ENCODE data around the gene C12orf42.

The C12orf42 gene

GRCh38 chr12:103494051-103494733 is 1.6 kb downstream of the C12orf42 start:
- H3K27me3 ChIP-seq (ENCODE audit: control insufficient read depth, insufficient read depth, low read length), result peaks cover 37% of the 10 kb centered on the region

GRCh38 chr12:103493199-103493598 is 2.6 kb downstream of the C12orf42 start:
- Histone ChIP-seq H3K27me3 (ENCODE audit: control insufficient read depth, insufficient read depth, low read length) (peaks cover 35% of the 10 kb centered on the region), H3K9ac (ENCODE audit: low read depth, low read length) (no peak overlapping the region)

More at GRCh38 chr12:103494051-103494733, 1.6 kb downstream of the C12orf42 start:
- H3K4me1 ChIP-seq (ENCODE audit: control insufficient read depth, insufficient read depth, low read length), result peaks cover 5% of the 10 kb centered on the region
- no peak overlapping the region for H3K4me2 ChIP-seq (ENCODE audit: low read length)
- H3K4me3 ChIP-seq (ENCODE audit: low read length), result no peak overlapping the region
- no peaks in the 10 kb centered on the region for H3K36me3 ChIP-seq (ENCODE audit: insufficient read depth, low read length)
- no peak overlapping the region for H3K9ac ChIP-seq (ENCODE audit: low read depth, low read length)
- no peaks in the 10 kb centered on the region for H3K9me3 ChIP-seq (replicated peaks; ENCODE audit: low read length)

GRCh38 chr12:103482365-103482764 is 13.4 kb downstream of the C12orf42 start:
- Histone ChIP-seq H3K9ac (ENCODE audit: low read depth, low read length) (no peak overlapping the region), H3K4me3 (ENCODE audit: low read length) (no peak overlapping the region), H3K27me3 (ENCODE audit: control insufficient read depth, insufficient read depth, low read length) (no peaks in the 10 kb centered on the region), H3K4me1 (ENCODE audit: control insufficient read depth, insufficient read depth, low read length) (no peaks in the 10 kb centered on the region), H3K9me3 (replicated peaks; ENCODE audit: low read length) (no peaks in the 10 kb centered on the region), H3K4me2 (ENCODE audit: low read length) (no peak overlapping the region), H3K36me3 (ENCODE audit: insufficient read depth, low read length) (no peaks in the 10 kb centered on the region)

More at GRCh38 chr12:103493199-103493598, 2.6 kb downstream of the C12orf42 start:
- Histone ChIP-seq H3K4me3 (ENCODE audit: low read length) (no peak overlapping the region), H3K4me1 (ENCODE audit: control insufficient read depth, insufficient read depth, low read length) (peaks cover 5% of the 10 kb centered on the region), H3K9me3 (replicated peaks; ENCODE audit: low read length) (no peaks in the 10 kb centered on the region), H3K4me2 (ENCODE audit: low read length) (no peak overlapping the region), H3K36me3 (ENCODE audit: insufficient read depth, low read length) (no peaks in the 10 kb centered on the region)

- H3K9me3 ChIP-seq (replicated peaks; ENCODE audit: low read length), result no peaks in the 10 kb centered on the region
- H3K4me3 ChIP-seq (ENCODE audit: low read length), result no peak overlapping the region
- H3K9ac ChIP-seq (ENCODE audit: low read depth, low read length), result no peak overlapping the region
- no peaks in the 10 kb centered on the region for H3K36me3 ChIP-seq (ENCODE audit: insufficient read depth, low read length)
- no peaks in the 10 kb centered on the region for H3K27me3 ChIP-seq (ENCODE audit: control insufficient read depth, insufficient read depth, low read length)
- H3K4me2 ChIP-seq (ENCODE audit: low read length), result no peak overlapping the region
- H3K4me1 ChIP-seq (ENCODE audit: control insufficient read depth, insufficient read depth, low read length), result no peaks in the 10 kb centered on the region
These were observed 20.7 kb downstream of the C12orf42 start for GRCh38 chr12:103475073-103475472.

GRCh38 chr12:103470664-103471063 is 25.1 kb downstream of the C12orf42 start:
- Histone ChIP-seq H3K4me1 (ENCODE audit: control insufficient read depth, insufficient read depth, low read length) (no peaks in the 10 kb centered on the region), H3K9me3 (replicated peaks; ENCODE audit: low read length) (no peaks in the 10 kb centered on the region), H3K9ac (ENCODE audit: low read depth, low read length) (no peak overlapping the region), H3K4me2 (ENCODE audit: low read length) (no peak overlapping the region), H3K27me3 (ENCODE audit: control insufficient read depth, insufficient read depth, low read length) (no peaks in the 10 kb centered on the region), H3K4me3 (ENCODE audit: low read length) (no peak overlapping the region), H3K36me3 (ENCODE audit: insufficient read depth, low read length) (no peaks in the 10 kb centered on the region)

- Histone ChIP-seq H3K4me2 (ENCODE audit: low read length) (no peak overlapping the region), H3K36me3 (ENCODE audit: insufficient read depth, low read length) (no peaks in the 10 kb centered on the region), H3K4me1 (ENCODE audit: control insufficient read depth, insufficient read depth, low read length) (no peaks in the 10 kb centered on the region), H3K4me3 (ENCODE audit: low read length) (no peak overlapping the region), H3K27me3 (ENCODE audit: control insufficient read depth, insufficient read depth, low read length) (no peaks in the 10 kb centered on the region), H3K9ac (ENCODE audit: low read depth, low read length) (no peak overlapping the region), H3K9me3 (replicated peaks; ENCODE audit: low read length) (no peaks in the 10 kb centered on the region)
These were observed 26.0 kb downstream of the C12orf42 start for GRCh38 chr12:103469719-103470118.

- no peaks in the 10 kb centered on the region for H3K4me1 ChIP-seq (ENCODE audit: control insufficient read depth, insufficient read depth, low read length)
- H3K27me3 ChIP-seq (ENCODE audit: control insufficient read depth, insufficient read depth, low read length), result no peaks in the 10 kb centered on the region
- H3K4me2 ChIP-seq (ENCODE audit: low read length), result no peak overlapping the region
- no peak overlapping the region for H3K4me3 ChIP-seq (ENCODE audit: low read length)
- H3K36me3 ChIP-seq (ENCODE audit: insufficient read depth, low read length), result no peaks in the 10 kb centered on the region
- H3K9me3 ChIP-seq (replicated peaks; ENCODE audit: low read length), result no peaks in the 10 kb centered on the region
- H3K9ac ChIP-seq (ENCODE audit: low read depth, low read length), result no peak overlapping the region
These were observed 26.9 kb downstream of the C12orf42 start for GRCh38 chr12:103468837-103469236.

GRCh38 chr12:103462675-103463074 is 33.1 kb downstream of the C12orf42 start:
- no peak overlapping the region for H3K9ac ChIP-seq (ENCODE audit: low read depth, low read length)
- no peaks in the 10 kb centered on the region for H3K27me3 ChIP-seq (ENCODE audit: control insufficient read depth, insufficient read depth, low read length)
- H3K4me3 ChIP-seq (ENCODE audit: low read length), result no peak overlapping the region
- H3K36me3 ChIP-seq (ENCODE audit: insufficient read depth, low read length), result no peaks in the 10 kb centered on the region
- H3K9me3 ChIP-seq (replicated peaks; ENCODE audit: low read length), result no peaks in the 10 kb centered on the region
- H3K4me2 ChIP-seq (ENCODE audit: low read length), result no peak overlapping the region
- H3K4me1 ChIP-seq (ENCODE audit: control insufficient read depth, insufficient read depth, low read length), result no peaks in the 10 kb centered on the region

GRCh38 chr12:103457471-103457870 is 38.3 kb downstream of the C12orf42 start:
- no peak overlapping the region for H3K9ac ChIP-seq (ENCODE audit: low read depth, low read length)
- no peaks in the 10 kb centered on the region for H3K4me1 ChIP-seq (ENCODE audit: control insufficient read depth, insufficient read depth, low read length)
- no peak overlapping the region for H3K4me3 ChIP-seq (ENCODE audit: low read length)
- no peaks in the 10 kb centered on the region for H3K27me3 ChIP-seq (ENCODE audit: control insufficient read depth, insufficient read depth, low read length)
- H3K9me3 ChIP-seq (replicated peaks; ENCODE audit: low read length), result no peaks in the 10 kb centered on the region
- H3K4me2 ChIP-seq (ENCODE audit: low read length), result no peak overlapping the region
- no peaks in the 10 kb centered on the region for H3K36me3 ChIP-seq (ENCODE audit: insufficient read depth, low read length)

GRCh38 chr12:103456006-103456405 is 39.8 kb downstream of the C12orf42 start:
- no peaks in the 10 kb centered on the region for H3K4me1 ChIP-seq (ENCODE audit: control insufficient read depth, insufficient read depth, low read length)
- H3K27me3 ChIP-seq (ENCODE audit: control insufficient read depth, insufficient read depth, low read length), result no peaks in the 10 kb centered on the region
- no peak overlapping the region for H3K4me3 ChIP-seq (ENCODE audit: low read length)
- H3K9me3 ChIP-seq (replicated peaks; ENCODE audit: low read length), result no peaks in the 10 kb centered on the region
- H3K4me2 ChIP-seq (ENCODE audit: low read length), result no peak overlapping the region
- H3K9ac ChIP-seq (ENCODE audit: low read depth, low read length), result no peak overlapping the region
- H3K36me3 ChIP-seq (ENCODE audit: insufficient read depth, low read length), result no peaks in the 10 kb centered on the region

- no peaks in the 10 kb centered on the region for H3K4me1 ChIP-seq (ENCODE audit: control insufficient read depth, insufficient read depth, low read length)
- H3K9me3 ChIP-seq (replicated peaks; ENCODE audit: low read length), result no peaks in the 10 kb centered on the region
- H3K4me2 ChIP-seq (ENCODE audit: low read length), result no peak overlapping the region
- H3K27me3 ChIP-seq (ENCODE audit: control insufficient read depth, insufficient read depth, low read length), result no peaks in the 10 kb centered on the region
- H3K4me3 ChIP-seq (ENCODE audit: low read length), result no peak overlapping the region
- H3K36me3 ChIP-seq (ENCODE audit: insufficient read depth, low read length), result no peaks in the 10 kb centered on the region
- H3K9ac ChIP-seq (ENCODE audit: low read depth, low read length), result no peak overlapping the region
These were observed 40.6 kb downstream of the C12orf42 start for GRCh38 chr12:103455020-103455763.

GRCh38 chr12:103444983-103445382 is 50.8 kb downstream of the C12orf42 start:
- Histone ChIP-seq H3K4me3 (ENCODE audit: low read length) (no peak overlapping the region), H3K9ac (ENCODE audit: low read depth, low read length) (no peak overlapping the region), H3K4me1 (ENCODE audit: control insufficient read depth, insufficient read depth, low read length) (no peaks in the 10 kb centered on the region), H3K27me3 (ENCODE audit: control insufficient read depth, insufficient read depth, low read length) (no peaks in the 10 kb centered on the region), H3K4me2 (ENCODE audit: low read length) (no peak overlapping the region), H3K9me3 (replicated peaks; ENCODE audit: low read length) (no peaks in the 10 kb centered on the region), H3K36me3 (ENCODE audit: insufficient read depth, low read length) (no peaks in the 10 kb centered on the region)
